ENCODE results near the gene DGCR2. TPM values are rescaled to one million over a fixed set of nuclear protein-coding genes. Genes with fewer than 3 reads are reported as not detected.
A peak's percentile ranks its signal among the peaks of the same experiment; 100 is the strongest.

DGCR2 gene
- total and polyA plus RNA-seq, 2 donors (not counting 1 experiment from before 2014, with no cell fraction given): 34.3 to 39.5 TPM

- Histone ChIP-seq H3K27me3 (ENCODE audit: control insufficient read depth, insufficient read depth, low read length) (no peaks in the 10 kb centered on the region), H3K36me3 (ENCODE audit: control insufficient read depth, insufficient read depth, low read length) (peaks cover 2% of the 10 kb centered on the region), H3K9ac (ENCODE audit: insufficient read depth, low read length) (no peak overlapping the region), H3K4me3 (replicated peaks in 1 of 4; ENCODE audit: control extremely low read depth in 1 of 4, insufficient read depth in 1 of 4, low read depth in 3 of 4, low read length in 4 of 4) (no peak overlapping the region), H3K9me3 (ENCODE audit: control insufficient read depth, insufficient read depth, low read depth, low read length) (no peaks in the 10 kb centered on the region), H3K4me2 (ENCODE audit: extremely low read depth, insufficient read depth, low read length) (no peak overlapping the region), H4K20me1 (ENCODE audit: control insufficient read depth, extremely low read depth, insufficient read depth, low read length) (peaks cover 3% of the 10 kb centered on the region), H3K79me2 (ENCODE audit: control insufficient read depth, insufficient read depth, low read length) (peaks cover 1% of the 10 kb centered on the region), H2AFZ (ENCODE audit: low read length) (no peak overlapping the region), H3K4me1 (ENCODE audit: control insufficient read depth, extremely low read depth, insufficient read depth, low read length) (peaks cover 9% of the 10 kb centered on the region), H3K27ac (ENCODE audit: insufficient read depth, low read length) (no peak overlapping the region)
- no peak for DNase-seq (ENCODE audit: low read depth in 2 of 2)
- TF ChIP-seq EZH2 (IDR thresholded peaks at IDR 0.05; ENCODE audit: low read length, missing control alignments) (no peak), CTCF (conservative IDR thresholded peaks at IDR 0.05 in 1 of 2, IDR thresholded peaks at IDR 0.05 in 1 of 2; ENCODE audit: low read depth in 1 of 2, low read length in 2 of 2) (no peak)
Observed at GRCh38 chr22:19082793-19083192, 39.4 kb downstream of the DGCR2 start.

- H3K27ac ChIP-seq (ENCODE audit: insufficient read depth, low read length): no peak overlapping the region
- no peaks in the 10 kb centered on the region for H3K9me3 ChIP-seq (ENCODE audit: control insufficient read depth, insufficient read depth, low read depth, low read length)
- H3K4me1 ChIP-seq (ENCODE audit: control insufficient read depth, extremely low read depth, insufficient read depth, low read length): peaks cover 9% of the 10 kb centered on the region
- H3K4me2 ChIP-seq (ENCODE audit: extremely low read depth, insufficient read depth, low read length): no peak overlapping the region
- H3K27me3 ChIP-seq (ENCODE audit: control insufficient read depth, insufficient read depth, low read length): no peaks in the 10 kb centered on the region
- TF ChIP-seq EZH2 (IDR thresholded peaks at IDR 0.05; ENCODE audit: low read length, missing control alignments) (no peak), CTCF (conservative IDR thresholded peaks at IDR 0.05 in 1 of 2, IDR thresholded peaks at IDR 0.05 in 1 of 2; ENCODE audit: low read depth in 1 of 2, low read length in 2 of 2) (no peak)
- peaks cover 1% of the 10 kb centered on the region for H3K79me2 ChIP-seq (ENCODE audit: control insufficient read depth, insufficient read depth, low read length)
- no peak overlapping the region for H2AFZ ChIP-seq (ENCODE audit: low read length)
- DNase-seq (ENCODE audit: low read depth in 2 of 2): no peak
- H3K36me3 ChIP-seq (ENCODE audit: control insufficient read depth, insufficient read depth, low read length): peaks cover 2% of the 10 kb centered on the region
- peaks cover 3% of the 10 kb centered on the region for H4K20me1 ChIP-seq (ENCODE audit: control insufficient read depth, extremely low read depth, insufficient read depth, low read length)
- H3K4me3 ChIP-seq (replicated peaks in 1 of 4; ENCODE audit: control extremely low read depth in 1 of 4, insufficient read depth in 1 of 4, low read depth in 3 of 4, low read length in 4 of 4): no peak overlapping the region
- H3K9ac ChIP-seq (ENCODE audit: insufficient read depth, low read length): no peak overlapping the region
Observed at GRCh38 chr22:19082101-19082500, 40.1 kb downstream of the DGCR2 start.

GRCh38 chr22:19081351-19081750, 40.9 kb downstream of the DGCR2 start:
- H3K36me3 ChIP-seq (ENCODE audit: control insufficient read depth, insufficient read depth, low read length): no peaks in the 10 kb centered on the region
- no peak overlapping the region for H3K9ac ChIP-seq (ENCODE audit: insufficient read depth, low read length)
- peaks cover 3% of the 10 kb centered on the region for H3K4me1 ChIP-seq (ENCODE audit: control insufficient read depth, extremely low read depth, insufficient read depth, low read length)
- H3K4me2 ChIP-seq (ENCODE audit: extremely low read depth, insufficient read depth, low read length): no peak overlapping the region
- no peak overlapping the region for H3K27ac ChIP-seq (ENCODE audit: insufficient read depth, low read length)
- H3K4me3 ChIP-seq (replicated peaks in 1 of 4; ENCODE audit: control extremely low read depth in 1 of 4, insufficient read depth in 1 of 4, low read depth in 3 of 4, low read length in 4 of 4): no peak overlapping the region
- H4K20me1 ChIP-seq (ENCODE audit: control insufficient read depth, extremely low read depth, insufficient read depth, low read length): no peaks in the 10 kb centered on the region
- DNase-seq (ENCODE audit: low read depth in 2 of 2): peak in 1 of 2 donors; percentile 15
- H3K79me2 ChIP-seq (ENCODE audit: control insufficient read depth, insufficient read depth, low read length): peaks cover under 1% of the 10 kb centered on the region
- no peaks in the 10 kb centered on the region for H3K27me3 ChIP-seq (ENCODE audit: control insufficient read depth, insufficient read depth, low read length)
- no peaks in the 10 kb centered on the region for H3K9me3 ChIP-seq (ENCODE audit: control insufficient read depth, insufficient read depth, low read depth, low read length)
- no peak overlapping the region for H2AFZ ChIP-seq (ENCODE audit: low read length)
- TF ChIP-seq EZH2 (IDR thresholded peaks at IDR 0.05; ENCODE audit: low read length, missing control alignments) (no peak), CTCF (conservative IDR thresholded peaks at IDR 0.05 in 1 of 2, IDR thresholded peaks at IDR 0.05 in 1 of 2; ENCODE audit: low read depth in 1 of 2, low read length in 2 of 2) (no peak)
